ENCODE data around the gene MAMDC4.
"Not testable (repeated sequence)": the region's sequence is repeated elsewhere in the genome, so short reads cannot be mapped to it uniquely, and the experiment has no call there.

The MAMDC4 gene

DNA sequence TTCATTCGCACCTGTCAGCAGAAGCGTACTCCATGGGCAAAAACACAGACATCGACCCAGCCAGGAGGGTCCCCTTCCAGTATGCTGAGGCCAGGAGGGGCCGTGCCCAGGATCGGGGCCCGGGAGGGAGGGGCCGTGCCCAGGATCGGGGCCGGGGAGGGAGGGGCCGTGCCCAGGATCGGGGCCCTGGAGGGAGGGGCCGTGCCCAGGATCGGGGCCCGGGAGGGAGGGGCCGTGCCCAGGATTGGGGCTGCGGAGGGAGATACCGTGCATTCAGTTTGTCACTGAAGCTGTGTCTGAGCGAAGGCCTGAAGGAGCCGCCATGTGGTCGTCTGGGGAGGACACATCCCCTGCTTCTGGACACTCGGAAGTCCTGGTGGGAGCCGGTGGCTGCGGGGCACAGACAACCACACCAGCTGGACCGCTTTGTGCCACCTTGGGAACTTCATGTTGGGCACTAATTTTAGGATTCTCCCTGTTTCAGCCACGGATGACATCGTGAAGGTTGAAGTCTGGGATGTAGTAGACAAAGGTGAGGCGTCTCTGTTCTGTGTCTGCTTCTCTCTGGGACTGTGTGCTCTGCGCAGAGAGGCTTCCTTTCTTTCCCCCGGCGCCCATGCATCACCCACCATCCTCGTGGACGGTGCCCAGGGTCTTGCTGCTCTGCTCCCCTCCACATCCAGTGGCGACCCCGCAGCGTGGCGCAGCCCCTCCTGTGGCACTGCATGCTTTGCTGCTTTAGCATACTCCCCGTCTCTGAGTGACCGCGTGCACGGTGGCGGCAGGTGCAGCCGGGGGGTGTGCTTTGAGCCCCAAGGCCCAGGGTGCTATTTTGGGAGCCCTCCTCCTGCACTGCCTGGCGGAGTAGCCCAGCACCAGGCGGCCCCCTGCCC, 26.6 kb upstream of the MAMDC4 start:
- DNase-seq (ENCODE audit: low read depth in 3 of 3), result no peak

DNA sequence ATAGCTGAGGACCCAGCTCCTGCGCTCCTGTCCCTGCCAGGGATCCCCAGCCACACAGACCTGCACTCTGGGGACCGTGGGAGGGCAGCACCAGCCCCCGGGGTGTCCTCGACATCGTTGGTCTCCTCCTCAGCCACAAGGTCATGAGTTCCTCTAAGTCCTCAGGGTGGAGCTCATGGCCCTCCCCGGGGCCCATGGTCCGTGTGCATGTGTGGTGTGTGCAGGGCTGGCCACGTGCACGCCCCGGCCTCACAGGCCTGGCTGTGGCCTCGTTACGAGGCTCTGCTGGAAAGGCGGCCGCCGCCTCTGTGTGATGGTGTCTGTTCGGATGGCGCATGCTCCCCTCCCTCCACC, 26.0 kb upstream of the MAMDC4 start:
- DNase-seq (ENCODE audit: low read depth in 3 of 3), result no peak

DNA sequence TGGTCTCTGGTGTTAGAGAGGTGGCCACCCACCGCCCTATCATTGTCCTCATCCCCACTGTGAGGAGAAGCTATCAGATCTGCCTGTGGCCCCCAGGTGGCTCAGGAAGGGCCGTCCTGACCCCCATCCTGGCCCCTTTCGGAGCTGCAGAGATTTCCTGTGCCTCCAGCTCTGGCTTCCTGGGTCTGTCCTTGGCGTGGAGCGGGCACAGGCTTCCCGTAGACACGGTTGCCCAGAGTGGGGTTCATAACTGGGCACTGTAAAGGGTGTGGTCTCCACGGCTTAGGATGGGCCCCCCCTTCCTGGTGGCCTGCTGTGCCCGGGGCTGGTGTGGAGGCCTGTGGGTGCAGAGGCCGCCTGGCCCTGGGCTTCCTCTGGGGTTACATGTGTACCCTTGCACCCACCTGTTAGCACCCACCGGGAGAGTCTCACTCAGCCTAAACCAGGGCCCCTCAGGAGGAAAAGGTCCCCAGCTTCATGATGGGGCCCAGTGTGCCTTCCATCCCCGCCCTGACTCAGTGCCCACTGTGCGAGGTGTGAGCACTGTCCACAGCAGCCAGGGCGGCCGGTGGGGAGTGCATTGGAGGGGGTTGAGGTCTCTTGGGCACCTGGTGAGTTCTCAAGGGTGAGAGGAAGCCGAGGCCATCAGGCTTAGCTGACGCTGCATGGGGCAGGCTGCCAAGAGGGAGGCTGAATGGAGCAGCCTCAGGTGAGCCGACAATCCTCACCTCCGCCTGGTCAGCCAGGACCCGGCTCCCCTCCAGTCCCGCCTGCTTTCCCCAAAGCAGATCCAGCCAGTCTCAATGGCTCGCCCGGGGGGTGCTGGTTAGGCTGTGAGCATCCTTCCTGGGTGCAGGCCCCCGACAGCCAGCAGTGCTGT, 25.2 kb upstream of the MAMDC4 start:
- DNase-seq (ENCODE audit: low read depth in 3 of 3), result no peak

DNA sequence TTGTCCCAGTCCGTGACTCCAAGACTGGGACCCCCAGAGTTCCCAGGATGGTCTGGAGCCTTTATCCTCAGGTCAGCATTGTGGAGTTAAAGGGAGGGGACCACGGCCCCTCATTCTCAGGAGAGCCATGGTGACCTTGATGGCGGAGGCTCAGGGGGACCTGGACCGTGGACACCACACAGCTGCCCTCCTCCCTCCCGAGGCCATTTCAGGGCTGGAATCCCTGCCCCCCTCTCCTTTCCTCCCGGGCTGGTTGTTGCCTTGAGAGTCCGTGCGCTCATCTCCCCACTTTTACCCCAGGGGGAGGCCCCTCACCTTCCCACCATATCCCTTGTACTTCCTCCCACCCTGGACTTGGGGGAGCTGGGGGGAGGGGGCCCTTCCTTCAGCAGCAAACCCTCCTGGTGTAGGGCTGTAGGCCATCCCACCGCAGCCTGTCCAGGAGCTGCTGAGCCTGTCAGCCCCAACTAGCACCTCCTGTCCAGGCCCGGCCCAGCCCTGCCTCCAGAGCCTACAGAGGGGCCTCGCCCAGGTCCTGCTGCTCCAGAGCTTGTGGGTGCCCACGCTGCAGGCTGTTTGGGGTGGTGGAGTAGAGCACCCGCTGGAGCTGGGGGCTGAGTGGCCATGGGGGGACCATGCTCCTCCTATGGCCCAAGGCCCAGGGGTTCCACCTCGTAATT, 24.2 kb upstream of the MAMDC4 start:
- DNase-seq (ENCODE audit: low read depth in 3 of 3), result no peak

DNA sequence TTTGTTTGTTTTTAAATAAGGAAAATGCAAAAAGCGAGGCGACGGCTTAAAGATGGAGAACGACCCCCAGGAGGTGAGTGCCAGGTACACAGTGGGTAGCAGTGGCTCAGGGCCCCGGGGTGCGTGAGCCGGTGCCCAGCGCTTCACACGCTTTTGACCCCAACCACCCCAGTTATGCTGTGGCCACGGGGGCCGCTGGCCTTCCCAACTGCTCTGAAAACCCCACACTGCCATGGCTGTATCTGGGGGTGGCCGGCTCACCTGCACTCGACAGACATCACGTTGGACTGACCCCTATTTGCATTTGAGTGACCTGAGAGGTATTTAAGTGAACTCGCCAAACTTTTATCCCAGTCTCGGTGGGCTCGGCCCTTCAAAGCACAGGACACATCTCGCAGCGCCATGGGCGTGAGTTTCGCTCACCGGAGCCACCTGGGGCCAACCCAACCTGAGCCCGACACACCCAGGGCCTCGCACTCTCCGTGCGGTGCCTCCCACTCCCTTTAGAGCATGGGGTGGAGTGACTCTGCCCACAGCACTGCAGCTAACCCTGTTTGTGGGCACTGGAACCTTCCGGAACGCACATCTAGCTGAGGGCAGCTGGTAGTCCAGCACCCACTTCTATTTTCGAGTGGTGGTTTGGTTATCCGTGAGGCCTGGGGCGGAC, 23.5 kb upstream of the MAMDC4 start:
- no peak for DNase-seq (ENCODE audit: low read depth in 3 of 3)

DNA sequence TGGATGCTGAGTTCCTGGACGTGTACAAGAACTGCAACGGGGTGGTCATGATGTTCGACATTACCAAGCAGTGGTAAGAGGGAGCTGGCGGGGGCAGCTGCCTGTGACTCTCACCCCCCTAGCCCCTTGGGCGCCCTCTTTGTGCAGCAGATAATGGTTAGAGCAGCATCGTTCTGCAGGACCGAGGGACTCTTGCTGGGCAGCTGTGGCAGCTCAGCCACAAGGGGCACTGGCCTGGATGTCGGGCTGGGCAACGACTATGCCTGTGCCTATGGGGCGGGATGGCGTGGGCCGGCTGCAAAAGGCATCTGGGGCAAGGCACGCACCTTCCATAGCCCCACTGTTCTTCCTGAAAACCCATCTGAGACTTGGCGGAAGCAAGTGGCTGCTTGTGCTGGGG, 22.7 kb upstream of the MAMDC4 start:
- DNase-seq (ENCODE audit: low read depth in 3 of 3), result no peak

DNA sequence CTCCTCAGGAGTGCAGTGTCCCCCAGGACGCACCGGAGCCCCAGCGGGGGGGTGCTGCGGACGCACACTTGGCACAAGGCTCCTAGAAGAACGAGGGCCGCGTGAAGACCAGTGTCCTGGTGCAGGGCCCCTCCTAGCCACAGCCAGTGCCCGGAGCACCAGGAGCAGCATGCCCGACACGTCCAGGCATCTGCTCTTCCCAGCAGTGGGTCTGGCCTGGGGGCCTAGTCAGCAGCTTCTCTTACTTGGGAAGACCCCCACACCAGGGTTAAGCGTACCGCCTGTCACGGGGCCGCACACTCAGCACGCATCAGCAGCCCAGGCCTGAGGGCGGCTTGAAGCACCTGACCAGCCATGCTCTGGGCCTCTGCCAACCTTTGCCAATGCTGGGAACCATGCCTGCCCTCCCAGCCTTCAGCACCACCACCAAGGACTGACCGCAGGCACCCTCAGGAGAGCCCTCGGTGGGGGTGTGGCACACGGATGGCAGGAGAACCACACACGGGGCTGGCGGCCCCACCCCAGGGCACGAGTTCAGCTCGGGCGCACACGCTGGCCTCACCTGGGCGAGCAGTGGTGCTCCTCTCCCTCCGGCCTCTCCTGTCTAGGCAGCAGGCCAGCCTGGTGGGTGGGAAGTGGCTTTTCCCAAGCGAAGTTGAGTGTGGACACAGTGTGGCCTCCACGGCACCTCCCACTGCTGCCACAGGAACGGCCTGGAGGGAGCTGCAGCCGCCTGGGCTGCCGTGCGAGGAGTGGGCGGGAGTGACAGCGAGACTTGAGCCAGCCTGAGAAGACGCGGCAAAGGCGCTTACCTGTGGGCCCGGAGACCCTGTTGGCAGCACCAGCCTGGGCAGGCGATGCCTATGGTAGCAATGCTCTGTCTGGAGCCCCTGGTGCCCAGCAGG, 21.9 kb upstream of the MAMDC4 start:
- no peak for DNase-seq (ENCODE audit: low read depth in 3 of 3)

DNA sequence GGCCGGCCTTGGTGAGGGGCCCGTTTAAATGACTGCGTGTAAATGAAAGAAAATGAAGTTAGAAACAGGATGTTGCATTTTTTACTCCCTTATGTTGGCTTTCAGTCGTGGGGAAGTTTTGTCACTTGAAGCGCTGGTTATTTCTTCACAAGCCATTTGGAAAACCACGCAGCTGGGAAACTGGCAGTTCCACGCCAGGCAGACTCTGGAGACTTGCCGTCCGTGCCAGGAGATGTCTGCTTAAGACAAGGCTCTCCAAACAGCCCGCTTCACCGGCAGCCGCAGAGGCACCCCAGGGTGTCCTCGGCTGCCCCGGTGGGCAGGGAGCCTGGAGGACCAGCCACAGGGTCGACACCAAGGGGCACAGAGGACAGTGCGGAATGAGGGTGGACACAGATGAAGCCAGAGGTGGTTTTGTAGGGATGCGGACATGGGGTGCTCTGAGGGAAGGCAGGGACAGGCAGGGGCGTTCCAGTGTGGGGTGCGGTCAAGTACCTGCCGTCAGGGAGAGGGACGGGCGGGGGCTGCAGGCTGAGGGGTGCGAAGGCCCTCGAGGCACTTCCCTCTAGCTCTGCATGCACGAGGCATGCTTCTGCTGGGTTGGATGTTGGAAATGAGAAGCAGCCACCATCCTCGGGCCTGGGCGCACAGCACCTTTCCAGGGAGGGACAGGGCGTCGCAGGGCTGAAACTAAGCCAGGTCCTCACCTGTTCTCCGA, 21.0 kb upstream of the MAMDC4 start:
- DNase-seq (ENCODE audit: low read depth in 3 of 3), result no peak

DNA sequence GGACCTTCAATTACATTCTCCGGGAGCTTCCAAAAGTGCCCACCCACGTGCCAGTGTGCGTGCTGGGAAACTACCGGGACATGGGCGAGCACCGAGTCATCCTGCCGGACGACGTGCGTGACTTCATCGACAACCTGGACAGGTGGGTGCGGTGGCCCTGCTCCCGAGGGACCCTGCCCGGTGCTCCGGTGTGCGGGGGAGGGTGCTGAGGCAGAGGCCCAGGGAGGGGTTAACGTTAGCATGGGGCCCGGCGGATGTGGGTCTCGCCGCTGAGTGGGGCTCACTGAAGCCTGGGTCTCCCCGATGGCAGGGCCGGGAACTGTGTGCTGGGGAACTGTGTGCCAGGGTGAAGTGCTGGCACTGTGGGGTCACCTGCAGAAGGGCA, 20.4 kb upstream of the MAMDC4 start:
- no peak for DNase-seq (ENCODE audit: low read depth in 3 of 3)

DNA sequence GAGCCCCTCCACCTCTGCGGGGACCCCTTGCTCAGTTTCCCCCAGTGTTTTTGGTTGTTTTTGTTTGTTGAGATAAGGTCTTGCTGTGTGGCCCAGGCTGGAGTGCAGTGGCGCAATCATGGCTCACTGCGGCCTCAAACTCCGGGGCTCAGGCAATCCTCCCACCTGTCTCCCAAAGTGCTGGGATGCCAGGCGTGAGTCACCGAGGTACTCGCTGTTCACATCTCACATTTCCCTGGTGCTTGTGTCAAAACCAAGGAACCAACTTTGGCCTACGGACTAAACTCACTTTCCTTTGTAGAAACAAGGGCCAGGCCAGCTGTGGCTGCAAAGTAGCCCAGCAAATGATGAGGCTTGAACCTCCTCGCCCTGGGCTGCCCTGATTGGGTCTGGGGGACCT, 19.6 kb upstream of the MAMDC4 start:
- DNase-seq (ENCODE audit: low read depth in 3 of 3), result no peak

DNA sequence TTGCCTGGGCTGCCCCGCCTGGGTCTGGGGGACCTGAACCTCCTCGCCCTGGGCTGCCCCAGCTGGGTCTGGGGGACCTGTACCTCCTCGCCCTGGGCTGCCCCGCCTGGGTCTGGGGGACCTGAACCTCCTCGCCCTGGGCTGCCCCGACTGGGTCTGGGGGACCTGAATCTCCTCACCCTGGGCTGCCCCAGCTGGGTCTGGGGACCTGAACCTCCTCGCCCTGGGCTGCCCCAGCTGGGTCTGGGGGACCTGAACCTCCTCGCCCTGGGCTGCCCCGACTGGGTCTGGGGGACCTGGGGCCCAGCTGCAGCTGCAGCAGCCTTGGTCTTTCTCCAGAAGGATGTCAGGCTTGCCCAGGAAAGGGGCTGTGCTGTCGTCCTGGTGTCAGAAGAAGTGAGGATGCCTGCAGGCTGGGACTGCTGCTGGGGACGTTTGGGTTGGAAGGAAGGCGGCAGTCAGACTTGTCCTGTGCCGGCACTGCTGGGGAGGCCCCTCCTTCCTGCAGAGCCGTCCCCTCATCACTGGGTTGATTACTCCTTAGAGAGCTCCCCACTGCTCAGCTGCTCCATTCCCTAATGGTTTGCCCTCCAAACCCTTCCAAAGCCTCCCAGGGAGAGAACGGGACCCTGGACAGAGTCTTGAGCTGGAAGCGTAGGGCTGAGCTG, 18.6 kb upstream of the MAMDC4 start:
- not testable (repeated sequence) for DNase-seq (ENCODE audit: low read depth in 3 of 3)

DNA sequence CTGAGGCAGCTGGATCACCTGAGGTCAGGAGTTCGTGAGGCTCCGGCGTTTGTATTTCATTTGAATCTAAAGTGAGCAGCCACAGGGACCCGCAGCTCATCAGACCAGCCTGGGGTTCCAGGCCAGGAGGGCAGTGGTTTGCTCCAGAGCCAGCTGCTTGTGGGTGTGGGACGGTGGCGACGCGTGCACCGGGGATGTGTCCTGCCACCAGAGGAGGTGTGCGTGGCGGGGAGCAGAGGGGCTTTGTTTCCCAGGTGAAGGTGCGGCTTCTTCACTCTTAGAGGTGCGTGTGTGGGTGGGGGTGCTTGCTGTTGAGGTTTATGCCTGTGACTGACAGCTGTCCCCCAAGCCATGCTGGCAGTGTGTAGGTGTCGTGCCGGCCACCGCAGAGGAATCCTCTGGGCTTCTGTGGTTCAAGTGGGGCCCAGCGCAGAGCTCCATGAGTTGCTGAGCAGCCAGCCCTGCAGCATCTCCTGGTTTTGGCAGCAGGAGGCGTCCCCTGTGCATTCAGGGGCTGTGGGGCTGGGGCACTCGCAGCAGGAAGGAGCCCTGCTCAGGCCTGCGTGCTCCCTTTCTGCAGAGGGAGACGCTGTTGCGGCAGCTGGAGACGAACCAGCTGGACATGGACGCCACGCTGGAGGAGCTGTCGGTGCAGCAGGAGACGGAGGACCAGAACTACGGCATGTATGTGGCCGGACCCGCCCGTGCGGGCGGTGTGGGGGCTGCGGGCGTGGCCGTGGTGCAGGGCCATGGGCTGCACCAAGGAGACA, 16.8 kb upstream of the MAMDC4 start:
- DNase-seq (ENCODE audit: low read depth in 3 of 3), result no peak

DNA sequence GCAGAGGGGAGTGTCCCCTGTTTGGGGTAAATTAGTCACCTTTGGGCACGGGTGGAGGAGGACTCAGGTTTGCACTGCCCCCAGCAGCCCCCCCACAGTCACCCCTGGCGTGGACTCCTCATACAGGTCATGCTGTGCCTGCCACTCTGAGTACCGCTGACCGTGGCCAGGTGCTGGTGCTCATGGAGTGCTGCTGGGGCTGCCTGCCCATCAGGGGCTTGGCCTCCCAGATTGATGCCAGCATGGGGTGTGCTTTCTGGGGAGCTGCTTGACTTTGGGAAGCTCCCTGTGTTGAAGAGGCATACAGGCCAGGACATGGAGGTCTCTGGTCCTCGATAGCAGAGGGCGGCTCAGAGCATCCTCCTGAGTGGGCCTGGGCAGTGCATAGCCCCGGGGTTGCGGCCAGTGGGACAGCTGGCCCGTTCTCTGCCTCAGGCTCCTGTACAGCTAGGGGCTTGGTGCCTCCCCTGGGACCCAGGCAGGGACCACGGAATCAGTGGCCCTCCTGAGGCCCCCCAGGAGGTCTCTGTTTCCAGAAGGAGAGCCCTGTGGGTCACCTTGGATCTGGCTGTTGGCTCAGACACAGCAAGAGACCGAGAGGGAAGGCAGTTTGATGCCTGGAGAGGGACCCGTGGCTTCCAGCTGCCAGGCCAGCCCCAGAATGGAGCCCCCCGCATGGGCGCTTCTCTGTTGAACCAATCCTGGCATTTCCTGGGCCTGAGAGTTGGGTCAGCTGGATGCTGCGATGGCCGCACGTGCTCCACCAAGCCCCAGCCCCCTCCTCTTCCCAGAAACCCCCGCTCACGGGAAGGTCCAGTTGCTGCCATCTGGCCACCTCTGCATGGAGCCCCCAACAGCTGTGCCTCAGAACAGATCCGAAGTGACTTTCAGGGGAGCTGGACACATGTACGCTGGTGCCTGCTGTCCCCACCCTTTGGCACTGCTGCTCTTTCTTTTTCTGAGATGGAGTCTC, 15.9 kb upstream of the MAMDC4 start:
- no peak for DNase-seq (ENCODE audit: low read depth in 3 of 3)

DNA sequence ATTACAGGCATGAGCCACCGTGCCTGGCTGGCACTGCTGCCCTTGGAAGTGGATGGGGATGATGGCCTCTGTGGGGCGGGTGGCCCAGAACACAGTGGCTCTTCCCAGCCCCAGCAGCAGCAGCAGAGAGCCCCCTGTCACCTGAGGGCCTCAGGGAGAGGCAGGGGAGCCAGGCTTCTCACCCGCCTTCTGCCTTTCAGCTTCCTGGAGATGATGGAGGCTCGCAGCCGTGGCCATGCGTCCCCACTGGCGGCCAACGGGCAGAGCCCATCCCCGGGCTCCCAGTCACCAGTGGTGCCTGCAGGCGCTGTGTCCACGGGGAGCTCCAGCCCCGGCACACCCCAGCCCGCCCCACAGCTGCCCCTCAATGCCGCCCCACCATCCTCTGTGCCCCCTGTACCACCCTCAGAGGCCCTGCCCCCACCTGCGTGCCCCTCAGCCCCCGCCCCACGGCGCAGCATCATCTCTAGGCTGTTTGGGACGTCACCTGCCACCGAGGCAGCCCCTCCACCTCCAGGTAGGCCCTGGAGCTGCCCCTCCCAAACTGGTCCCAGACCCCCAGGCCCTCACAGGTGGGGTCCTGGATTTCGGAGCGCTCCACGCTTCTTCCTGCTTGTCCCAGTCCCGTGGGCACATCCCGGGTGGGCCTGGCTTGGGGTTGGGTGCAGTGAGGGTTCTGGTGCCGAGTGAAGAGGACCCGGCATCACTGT, 14.8 kb upstream of the MAMDC4 start:
- DNase-seq (ENCODE audit: low read depth in 3 of 3), result no peak

DNA sequence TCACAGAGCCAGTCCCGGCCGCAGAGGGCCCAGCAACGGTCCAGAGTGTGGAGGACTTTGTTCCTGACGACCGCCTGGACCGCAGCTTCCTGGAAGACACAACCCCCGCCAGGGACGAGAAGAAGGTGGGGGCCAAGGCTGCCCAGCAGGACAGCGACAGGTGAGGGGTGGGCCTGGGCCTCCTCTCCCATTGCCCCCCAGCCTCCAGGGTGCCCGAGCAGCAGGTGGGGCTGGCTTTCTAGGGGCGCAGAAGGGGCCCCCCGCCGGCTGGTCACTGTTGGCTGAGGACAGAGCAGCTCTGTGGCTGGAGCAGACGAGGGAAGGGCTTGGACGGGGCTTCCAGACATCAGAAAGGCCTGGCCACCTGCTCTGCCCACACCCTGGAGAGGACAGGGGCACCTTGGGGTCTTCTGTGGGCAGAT, 14.3 kb upstream of the MAMDC4 start:
- not testable (repeated sequence) for DNase-seq (ENCODE audit: low read depth in 3 of 3)

DNA sequence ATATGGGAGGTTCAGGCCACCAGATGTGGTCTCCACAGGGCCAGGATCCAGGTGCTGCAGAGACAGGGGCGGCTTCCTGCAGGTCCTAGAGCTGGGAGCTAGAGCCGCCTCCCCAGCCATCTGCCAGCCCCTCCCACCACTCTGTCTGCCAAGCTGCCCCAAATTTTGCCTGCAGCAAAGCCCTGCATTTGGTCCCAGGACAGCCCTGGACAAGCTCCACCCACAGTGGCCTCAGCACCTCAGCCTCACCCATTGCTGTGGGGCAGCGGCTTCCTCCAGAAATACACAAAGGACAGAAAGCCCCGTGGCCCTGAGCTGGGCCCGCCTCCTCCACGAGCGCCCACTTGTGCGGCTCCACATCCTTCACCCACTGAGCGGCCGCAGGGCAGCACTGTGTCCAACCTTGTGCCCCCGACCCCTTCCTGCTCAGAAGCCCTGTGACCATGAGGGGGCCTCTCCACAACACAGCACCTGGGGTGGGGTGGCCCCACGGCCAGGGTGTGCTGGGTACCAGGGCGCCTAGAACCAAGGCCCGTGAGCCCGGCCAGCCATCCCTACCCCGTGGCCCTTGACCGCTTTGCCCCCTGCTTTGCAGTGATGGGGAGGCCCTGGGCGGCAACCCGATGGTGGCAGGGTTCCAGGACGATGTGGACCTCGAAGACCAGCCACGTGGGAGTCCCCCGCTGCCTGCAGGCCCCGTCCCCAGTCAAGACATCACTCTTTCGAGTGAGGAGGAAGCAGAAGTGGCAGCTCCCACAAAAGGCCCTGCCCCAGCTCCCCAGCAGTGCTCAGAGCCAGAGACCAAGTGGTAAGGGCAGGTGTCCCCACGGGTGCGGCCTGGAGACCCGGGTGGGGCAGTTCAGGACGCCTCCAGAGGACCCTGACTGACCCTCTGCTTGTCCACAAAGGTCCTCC, 13.6 kb upstream of the MAMDC4 start:
- no peak for DNase-seq (ENCODE audit: low read depth in 3 of 3)

All from stimulated activated CD4-positive, alpha-beta T cell treated with anti-CD3 and anti-CD28 coated beads, TNF-alpha, amount 100 ng/mL, for 48 hours (primary cell).